ENCODE measurements around the gene DNAI1. TPM values are rescaled to one million over a fixed set of nuclear protein-coding genes. Genes with fewer than 3 reads are reported as not detected.

Gene DNAI1
- total RNA-seq, 1 donor from 2014 or later: not detected

- no peak for DNase-seq
- Histone ChIP-seq H3K4me1 (no peaks in the 10 kb centered on the region), H3K9me3 (replicated peaks) (no peaks in the 10 kb centered on the region), H3K36me3 (no peaks in the 10 kb centered on the region), H3K4me3 (no peak overlapping the region), H3K27me3 (ENCODE audit: low read depth) (no peaks in the 10 kb centered on the region), H3K27ac (replicated peaks) (no peak overlapping the region)
- no peak for TF ChIP-seq CTCF (IDR thresholded peaks at IDR 0.05; ENCODE audit: borderline replicate concordance)
- intact Hi-C loops (cut with micrococcal nuclease): no loop called here
Measured at GRCh38 chr9:34514401-34514800, 55.8 kb downstream of the DNAI1 start.

GRCh38 chr9:34514816-34515215 lies 56.2 kb downstream of the DNAI1 start:
- Histone ChIP-seq H3K36me3 (no peaks in the 10 kb centered on the region), H3K9me3 (replicated peaks) (no peaks in the 10 kb centered on the region), H3K27ac (replicated peaks) (no peak overlapping the region), H3K4me1 (no peaks in the 10 kb centered on the region), H3K4me3 (no peak overlapping the region), H3K27me3 (ENCODE audit: low read depth) (no peaks in the 10 kb centered on the region)
- intact Hi-C loops (cut with micrococcal nuclease): no loop called here
- no peak for DNase-seq
- TF ChIP-seq CTCF (IDR thresholded peaks at IDR 0.05; ENCODE audit: borderline replicate concordance): no peak

- Histone ChIP-seq H3K4me3 (no peak overlapping the region), H3K9me3 (replicated peaks) (no peaks in the 10 kb centered on the region), H3K27ac (replicated peaks) (no peak overlapping the region), H3K4me1 (no peaks in the 10 kb centered on the region), H3K27me3 (ENCODE audit: low read depth) (no peaks in the 10 kb centered on the region), H3K36me3 (no peaks in the 10 kb centered on the region)
- TF ChIP-seq CTCF (IDR thresholded peaks at IDR 0.05; ENCODE audit: borderline replicate concordance): no peak
- intact Hi-C loops (cut with micrococcal nuclease): no loop called here
- DNase-seq: no peak
Measured at GRCh38 chr9:34515959-34516358, 57.4 kb downstream of the DNAI1 start.

GRCh38 chr9:34517185-34517584 lies 58.6 kb downstream of the DNAI1 start:
- no peak for TF ChIP-seq CTCF (IDR thresholded peaks at IDR 0.05; ENCODE audit: borderline replicate concordance)
- Histone ChIP-seq H3K4me3 (no peak overlapping the region), H3K4me1 (peaks cover under 1% of the 10 kb centered on the region), H3K9me3 (replicated peaks) (no peaks in the 10 kb centered on the region), H3K36me3 (no peaks in the 10 kb centered on the region), H3K27ac (replicated peaks) (no peak overlapping the region), H3K27me3 (ENCODE audit: low read depth) (no peaks in the 10 kb centered on the region)
- DNase-seq: no peak
- intact Hi-C loops (cut with micrococcal nuclease): no loop called here

GRCh38 chr9:34518110-34518616 lies 59.6 kb downstream of the DNAI1 start:
- Histone ChIP-seq H3K36me3 (no peaks in the 10 kb centered on the region), H3K27me3 (ENCODE audit: low read depth) (no peaks in the 10 kb centered on the region), H3K27ac (replicated peaks) (no peak overlapping the region), H3K4me1 (peaks cover 6% of the 10 kb centered on the region), H3K9me3 (replicated peaks) (no peaks in the 10 kb centered on the region), H3K4me3 (no peak overlapping the region)
- intact Hi-C loops (cut with micrococcal nuclease): no loop called here
- TF ChIP-seq CTCF (IDR thresholded peaks at IDR 0.05; ENCODE audit: borderline replicate concordance): no peak
- DNase-seq: no peak
